BE2C (cell line): ENCODE data around the gene LRRC57.

ENCODE experiments used
- DNase-seq: peaks from one replicate; pipeline ENCODE4 v3.0.0-alpha.2; 2020
- H3K27me3 ChIP-seq: fragments of 250-450 bp; sonication (Bioruptor Pico); 2 replicates; pipeline ENCODE4 v1.5.1; 2020; ENCODE audit warnings: mild to moderate bottlenecking
- H3K36me3 ChIP-seq: fragments of 250-450 bp; sonication (Bioruptor Pico); 2 replicates; pipeline ENCODE4 v1.5.1; 2020; ENCODE audit warnings: mild to moderate bottlenecking
- H3K4me1 ChIP-seq: fragments of 250-450 bp; sonication (Bioruptor Pico); 2 replicates; pipeline ENCODE4 v1.5.1; 2020
- H3K4me3 ChIP-seq: 2 replicates; pipeline ENCODE4 v1.5.1; 2011; ENCODE audit warnings: low read depth, low read length
- H3K9me3 ChIP-seq: fragments of 250-450 bp; sonication (Bioruptor Pico); 2 replicates; pipeline ENCODE4 v1.5.1; 2020
- CTCF ChIP-seq: IDR thresholded peaks from 2 replicates; pipeline ENCODE4 v1.5.1; 2012; ENCODE audit warnings: mild to moderate bottlenecking, low read depth, low read length

The LRRC57 gene

GRCh38 chr15:42528970-42529369, 19.6 kb downstream of the LRRC57 start:
- no peak for TF ChIP-seq CTCF
- Histone ChIP-seq H3K4me1 (no peaks in the 10 kb centered on the region), H3K27me3 (no peaks in the 10 kb centered on the region), H3K4me3 (no peak overlapping the region), H3K36me3 (peaks cover 7% of the 10 kb centered on the region), H3K9me3 (no peaks in the 10 kb centered on the region; the same call in 1 of the 2 replicates)
- DNase-seq, result no peak

GRCh38 chr15:42523331-42523730, 25.3 kb downstream of the LRRC57 start:
- H3K9me3 ChIP-seq, result no peaks in the 10 kb centered on the region
- no peak for TF ChIP-seq CTCF
- H3K4me1 ChIP-seq, result no peaks in the 10 kb centered on the region
- H3K27me3 ChIP-seq, result no peaks in the 10 kb centered on the region
- H3K36me3 ChIP-seq, result peaks cover 4% of the 10 kb centered on the region; the same call in 1 of the 2 replicates
- no peak overlapping the region for H3K4me3 ChIP-seq
- DNase-seq, result no peak

- Histone ChIP-seq H3K4me3 (no peak overlapping the region), H3K36me3 (peaks cover 3% of the 10 kb centered on the region; the same call in 1 of the 2 replicates), H3K9me3 (no peaks in the 10 kb centered on the region), H3K27me3 (no peaks in the 10 kb centered on the region), H3K4me1 (no peaks in the 10 kb centered on the region)
- no peak for TF ChIP-seq CTCF
- DNase-seq, result no peak
Observed at GRCh38 chr15:42511007-42511391, 37.6 kb downstream of the LRRC57 start.

- Histone ChIP-seq H3K9me3 (no peaks in the 10 kb centered on the region), H3K36me3 (peaks cover 3% of the 10 kb centered on the region; the same call in 1 of the 2 replicates), H3K4me1 (no peaks in the 10 kb centered on the region), H3K27me3 (no peaks in the 10 kb centered on the region), H3K4me3 (no peak overlapping the region)
- TF ChIP-seq CTCF, result no peak
- DNase-seq, result no peak
Observed at GRCh38 chr15:42510258-42511006, 38.2 kb downstream of the LRRC57 start.

GRCh38 chr15:42508263-42508690, 40.3 kb downstream of the LRRC57 start:
- no peak overlapping the region for H3K4me3 ChIP-seq
- TF ChIP-seq CTCF, result no peak
- H3K36me3 ChIP-seq, result peaks cover 3% of the 10 kb centered on the region; the same call in 1 of the 2 replicates
- DNase-seq, result no peak
- H3K9me3 ChIP-seq, result no peaks in the 10 kb centered on the region
- H3K27me3 ChIP-seq, result no peaks in the 10 kb centered on the region
- no peaks in the 10 kb centered on the region for H3K4me1 ChIP-seq

GRCh38 chr15:42507514-42507913, 41.1 kb downstream of the LRRC57 start:
- no peak for TF ChIP-seq CTCF
- Histone ChIP-seq H3K4me3 (no peak overlapping the region), H3K9me3 (no peaks in the 10 kb centered on the region), H3K4me1 (no peaks in the 10 kb centered on the region), H3K27me3 (no peaks in the 10 kb centered on the region), H3K36me3 (no peaks in the 10 kb centered on the region)
- DNase-seq, result no peak
